ENCODE measurements around the gene LRGUK. TPM values are rescaled to one million over a fixed set of nuclear protein-coding genes. Genes with fewer than 3 reads are reported as not detected.

The LRGUK gene
- total RNA-seq, 1 experiment from 2014 or later, result 1.0 TPM

- H3K9me2 ChIP-seq (replicated peaks; ENCODE audit: low read length), result no peaks in the 10 kb centered on the region
- H3K4me2 ChIP-seq (ENCODE audit: low read length), result no peak overlapping the region
- intact Hi-C loops (cut with micrococcal nuclease), result no loop called here
- H3K4me3 ChIP-seq (ENCODE audit: low read length), result no peak overlapping the region
- H3K4me1 ChIP-seq (ENCODE audit: insufficient read depth, low read length), result no peaks in the 10 kb centered on the region
- ATAC-seq, result no peak
- H3K27ac ChIP-seq (ENCODE audit: low read length), result no peak overlapping the region
- H3K9me3 ChIP-seq (ENCODE audit: low read length), result no peaks in the 10 kb centered on the region
- no peaks in the 10 kb centered on the region for H3K79me2 ChIP-seq (ENCODE audit: low read length)
- no peak overlapping the region for H2AFZ ChIP-seq (ENCODE audit: low read length)
- ChIA-PET CTCF (no interaction called here), POLR2A (ENCODE audit: unreplicated experiment) (no interaction called here)
- no peak for DNase-seq
- H3K27me3 ChIP-seq (ENCODE audit: low read length), result peaks cover 14% of the 10 kb centered on the region
- no TSS peak for BruUV-seq (replicated peaks)
- H3K36me3 ChIP-seq (ENCODE audit: low read depth, low read length), result no peaks in the 10 kb centered on the region
- TF ChIP-seq EZH2 (IDR thresholded peaks at IDR 0.05; ENCODE audit: low read length, unreplicated experiment) (no peak), EZH2phosphoT487 (IDR thresholded peaks at IDR 0.05; ENCODE audit: borderline replicate concordance, low read length) (no peak), CTCF (conservative IDR thresholded peaks at IDR 0.05; ENCODE audit: low read depth, low read length) (no peak)
- no peak overlapping the region for H3K9ac ChIP-seq (ENCODE audit: low read length)
- no peaks in the 10 kb centered on the region for H3F3A ChIP-seq (ENCODE audit: low read length, unreplicated experiment)
- H4K20me1 ChIP-seq (ENCODE audit: low read length), result no peaks in the 10 kb centered on the region
These were observed 151.5 kb downstream of the LRGUK start for GRCh38 chr7:134278502-134279153.

- H4K20me1 ChIP-seq (ENCODE audit: low read length), result no peaks in the 10 kb centered on the region
- H3K4me3 ChIP-seq (ENCODE audit: low read length), result no peak overlapping the region
- CTCF ChIA-PET, result interaction anchor here (1.0 kb wide), 1 partner anchor 138 kb away, joined by 3 read pairs; no protein-coding TSS in a partner anchor
- H3K27me3 ChIP-seq (ENCODE audit: low read length), result peaks cover 14% of the 10 kb centered on the region
- POLR2A ChIA-PET (ENCODE audit: unreplicated experiment), result no interaction called here
- no peaks in the 10 kb centered on the region for H3K36me3 ChIP-seq (ENCODE audit: low read depth, low read length)
- intact Hi-C loops (cut with micrococcal nuclease), result no loop called here
- no peak overlapping the region for H3K27ac ChIP-seq (ENCODE audit: low read length)
- no peaks in the 10 kb centered on the region for H3K79me2 ChIP-seq (ENCODE audit: low read length)
- H3F3A ChIP-seq (ENCODE audit: low read length, unreplicated experiment), result no peaks in the 10 kb centered on the region
- DNase-seq (no peak), ATAC-seq (no peak)
- no peak overlapping the region for H3K9ac ChIP-seq (ENCODE audit: low read length)
- no peak for TF ChIP-seq EZH2 (IDR thresholded peaks at IDR 0.05; ENCODE audit: low read length, unreplicated experiment)
- no peak for TF ChIP-seq EZH2phosphoT487 (IDR thresholded peaks at IDR 0.05; ENCODE audit: borderline replicate concordance, low read length)
- TF ChIP-seq CTCF (conservative IDR thresholded peaks at IDR 0.05; ENCODE audit: low read depth, low read length), result no peak
- H3K4me2 ChIP-seq (ENCODE audit: low read length), result no peak overlapping the region
- no peaks in the 10 kb centered on the region for H3K4me1 ChIP-seq (ENCODE audit: insufficient read depth, low read length)
- H3K9me3 ChIP-seq (ENCODE audit: low read length), result no peaks in the 10 kb centered on the region
- BruUV-seq (replicated peaks), result no TSS peak
- no peaks in the 10 kb centered on the region for H3K9me2 ChIP-seq (replicated peaks; ENCODE audit: low read length)
- no peak overlapping the region for H2AFZ ChIP-seq (ENCODE audit: low read length)
These were observed 152.2 kb downstream of the LRGUK start for GRCh38 chr7:134279336-134279735.

GRCh38 chr7:134279898-134280297 is 152.8 kb downstream of the LRGUK start:
- H2AFZ ChIP-seq (ENCODE audit: low read length), result no peak overlapping the region
- TF ChIP-seq EZH2 (IDR thresholded peaks at IDR 0.05; ENCODE audit: low read length, unreplicated experiment) (no peak), CTCF (conservative IDR thresholded peaks at IDR 0.05; ENCODE audit: low read depth, low read length) (no peak), EZH2phosphoT487 (IDR thresholded peaks at IDR 0.05; ENCODE audit: borderline replicate concordance, low read length) (no peak)
- no peak overlapping the region for H3K27ac ChIP-seq (ENCODE audit: low read length)
- ATAC-seq, result no peak
- ChIA-PET POLR2A (ENCODE audit: unreplicated experiment) (interaction anchor here (0.5 kb wide), 1 partner anchor 625 kb away, joined by 5 read pairs; no protein-coding TSS in a partner anchor), CTCF (interaction anchor here (1.0 kb wide), 1 partner anchor 138 kb away, joined by 3 read pairs; no protein-coding TSS in a partner anchor)
- H3K9ac ChIP-seq (ENCODE audit: low read length), result no peak overlapping the region
- H3K4me3 ChIP-seq (ENCODE audit: low read length), result no peak overlapping the region
- H3K27me3 ChIP-seq (ENCODE audit: low read length), result peaks cover 14% of the 10 kb centered on the region
- H3K9me2 ChIP-seq (replicated peaks; ENCODE audit: low read length), result no peaks in the 10 kb centered on the region
- H3K4me2 ChIP-seq (ENCODE audit: low read length), result no peak overlapping the region
- BruUV-seq (replicated peaks), result no TSS peak
- DNase-seq, result no peak
- H3K36me3 ChIP-seq (ENCODE audit: low read depth, low read length), result no peaks in the 10 kb centered on the region
- no peaks in the 10 kb centered on the region for H3K4me1 ChIP-seq (ENCODE audit: insufficient read depth, low read length)
- intact Hi-C loops (cut with micrococcal nuclease), result no loop called here
- H3K79me2 ChIP-seq (ENCODE audit: low read length), result no peaks in the 10 kb centered on the region
- H3K9me3 ChIP-seq (ENCODE audit: low read length), result no peaks in the 10 kb centered on the region
- H4K20me1 ChIP-seq (ENCODE audit: low read length), result no peaks in the 10 kb centered on the region
- H3F3A ChIP-seq (ENCODE audit: low read length, unreplicated experiment), result no peaks in the 10 kb centered on the region
